ENCODE results near the gene LRRC8D. TPM values are rescaled to one million over a fixed set of nuclear protein-coding genes. Genes with fewer than 3 reads are reported as not detected.

The LRRC8D gene
- total RNA-seq, 4 donors from 2014 or later, result 8.7 to 19.1 (median 10.9) TPM

GRCh38 chr1:89943846-89944781 lies 123.3 kb downstream of the LRRC8D start:
- Histone ChIP-seq H3K27me3 (no peaks in the 10 kb centered on the region), H3K4me1 (peaks cover 0 to 14% (median 7%) of the 10 kb centered on the region in 3 donors), H3K9me3 (no peaks in the 10 kb centered on the region), H3K4me3 (no peak overlapping the region), H3K36me3 (no peaks in the 10 kb centered on the region), H3K27ac (no peak overlapping the region)
- no peak for DNase-seq
- WGBS, 2 donors, result 63 to 69% methylated on average over 5 of the region's 5 CpGs
- intact Hi-C loops (cut with DNase I), result no loop called here
- no peak for TF ChIP-seq POLR2A (IDR thresholded peaks at IDR 0.05)
- TF ChIP-seq CTCF (IDR thresholded peaks at IDR 0.05), result no peak

GRCh38 chr1:89945852-89946476 lies 125.1 kb downstream of the LRRC8D start:
- DNase-seq, result no peak
- Histone ChIP-seq H3K27ac (no peak overlapping the region), H3K36me3 (no peaks in the 10 kb centered on the region), H3K27me3 (no peaks in the 10 kb centered on the region), H3K4me3 (no peak overlapping the region), H3K9me3 (no peaks in the 10 kb centered on the region), H3K4me1 (peaks cover 0 to 13% (median 7%) of the 10 kb centered on the region in 3 donors)
- intact Hi-C loops (cut with DNase I), result no loop called here
- TF ChIP-seq CTCF (IDR thresholded peaks at IDR 0.05), result no peak
- no peak for TF ChIP-seq POLR2A (IDR thresholded peaks at IDR 0.05)
- WGBS, 2 donors, result 56 to 57% methylated on average over 5 of the region's 5 CpGs

- Histone ChIP-seq H3K27ac (no peak overlapping the region), H3K9me3 (no peaks in the 10 kb centered on the region), H3K36me3 (no peaks in the 10 kb centered on the region), H3K4me3 (no peak overlapping the region), H3K27me3 (no peaks in the 10 kb centered on the region), H3K4me1 (peaks cover 0 to 13% (median 7%) of the 10 kb centered on the region in 3 donors)
- no peak for DNase-seq
- TF ChIP-seq CTCF (IDR thresholded peaks at IDR 0.05) (no peak), POLR2A (IDR thresholded peaks at IDR 0.05) (no peak)
- 12 to 22% methylated on average over 1 of the region's 1 CpG for WGBS, 2 donors
- intact Hi-C loops (cut with DNase I), result no loop called here
These were observed 125.7 kb downstream of the LRRC8D start for GRCh38 chr1:89946532-89946931.

GRCh38 chr1:89948722-89949345 lies 128.0 kb downstream of the LRRC8D start:
- Histone ChIP-seq H3K4me1 (peaks cover 0 to 16% (median 8%) of the 10 kb centered on the region in 3 donors), H3K27me3 (no peaks in the 10 kb centered on the region), H3K27ac (no peak overlapping the region), H3K4me3 (no peak overlapping the region), H3K36me3 (no peaks in the 10 kb centered on the region), H3K9me3 (no peaks in the 10 kb centered on the region)
- TF ChIP-seq POLR2A (IDR thresholded peaks at IDR 0.05) (no peak), CTCF (IDR thresholded peaks at IDR 0.05) (no peak)
- WGBS, 2 donors, result 88 to 92% methylated on average over 5 to 6 of the region's 6 CpGs
- no peak for DNase-seq
- intact Hi-C loops (cut with DNase I), result no loop called here

All from esophagus squamous epithelium (tissue), 5 donors.